Measurements from ENCODE around the gene PEX14. TPM values are rescaled to one million over a fixed set of nuclear protein-coding genes. Genes with fewer than 3 reads are reported as not detected.

The PEX14 gene
- polyA plus RNA-seq, 4 donors = 19.7 to 25.8 (median 21.6) TPM

DNA sequence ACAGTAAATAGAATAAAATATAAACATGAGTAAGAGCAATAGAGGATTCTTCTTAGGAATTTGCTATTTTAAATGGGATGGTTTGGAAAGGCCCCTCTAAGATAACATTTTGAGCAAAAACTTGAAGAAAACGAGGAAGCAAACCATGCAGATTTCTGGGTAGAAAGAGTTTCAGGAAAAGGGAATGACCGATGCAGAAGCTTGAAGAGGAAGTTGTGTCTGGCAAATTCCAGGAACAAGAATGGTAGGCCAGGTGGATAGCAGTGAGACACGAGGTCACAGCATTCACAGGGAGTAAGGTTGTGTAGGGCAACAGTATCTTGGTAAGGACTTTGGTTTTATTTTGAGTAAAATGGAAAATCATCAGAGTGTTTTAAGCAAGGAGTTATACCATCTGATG, 108.9 kb downstream of the PEX14 start:
- no peak for DNase-seq (ENCODE audit: low read depth in 4 of 4, low spot score in 3 of 4)

GRCh38 chr1:10585242-10585641, 110.5 kb downstream of the PEX14 start:
- DNase-seq (ENCODE audit: low read depth in 4 of 4, low spot score in 3 of 4) = no peak

GRCh38 chr1:10586125-10586524, 111.4 kb downstream of the PEX14 start:
- DNase-seq (ENCODE audit: low read depth in 4 of 4, low spot score in 3 of 4) = no peak

- no peak for DNase-seq (ENCODE audit: low read depth in 4 of 4, low spot score in 3 of 4)
These were observed 113.9 kb downstream of the PEX14 start for GRCh38 chr1:10588640-10589039.

DNA sequence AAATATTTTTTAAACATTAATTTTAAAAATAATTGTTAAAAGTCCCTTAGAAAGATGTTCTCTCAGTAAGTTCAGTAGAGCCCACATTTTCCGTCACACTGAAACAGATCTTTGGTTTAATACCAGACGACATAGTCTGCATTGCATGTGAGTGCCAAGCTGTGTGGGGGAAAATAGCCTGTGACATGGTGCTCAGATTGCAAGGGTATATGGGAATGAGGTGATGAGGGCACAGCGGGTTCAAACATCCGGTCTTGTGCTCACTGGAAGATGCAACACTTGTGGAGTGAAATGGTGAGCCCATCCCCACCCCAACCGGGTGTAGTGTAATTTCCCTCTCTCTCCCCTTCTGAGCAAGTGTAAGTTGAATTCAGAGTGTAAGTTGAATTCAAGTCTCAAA, 114.3 kb downstream of the PEX14 start:
- DNase-seq (ENCODE audit: low read depth in 4 of 4, low spot score in 3 of 4) = no peak

DNA sequence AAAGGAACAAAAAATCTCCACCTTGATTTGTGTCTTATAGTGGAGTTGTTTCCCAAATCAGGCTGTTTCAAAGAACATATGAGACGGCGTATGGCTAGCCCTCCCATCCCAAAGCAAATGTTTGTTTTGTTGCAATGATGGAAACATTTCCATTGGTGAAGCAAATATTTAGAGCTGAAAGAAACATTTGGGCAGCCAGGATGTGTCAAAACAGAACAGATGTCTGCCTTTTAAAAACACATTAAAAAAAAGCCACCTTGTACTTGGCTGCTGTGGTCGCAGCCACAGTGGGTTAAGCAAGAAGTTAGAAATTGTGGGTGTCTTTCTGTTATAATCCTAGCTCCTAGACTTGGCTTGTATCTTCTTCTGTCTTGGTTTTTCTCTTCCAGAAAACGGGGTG, 116.3 kb downstream of the PEX14 start:
- DNase-seq (ENCODE audit: low read depth in 4 of 4, low spot score in 3 of 4) = no peak

DNA sequence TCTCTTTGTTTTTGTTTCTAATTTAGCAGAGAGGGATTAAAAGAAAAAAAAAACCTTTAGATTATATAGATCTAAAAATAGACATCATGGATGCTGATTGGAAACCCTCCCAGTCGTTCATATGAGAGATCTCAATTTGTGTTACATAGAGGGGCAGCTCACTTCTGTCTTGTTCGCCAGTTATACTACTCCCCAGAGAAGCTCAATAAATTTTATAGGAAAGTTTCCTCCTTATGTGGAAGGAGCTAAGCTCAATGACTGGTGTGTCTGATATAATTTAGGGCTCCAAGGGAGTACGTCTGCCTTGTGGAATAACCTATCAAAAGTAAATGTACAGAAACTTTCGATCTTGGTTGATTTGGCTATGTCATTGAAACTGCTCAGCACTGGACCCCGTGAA, 117.6 kb downstream of the PEX14 start:
- no peak for DNase-seq (ENCODE audit: low read depth in 4 of 4, low spot score in 3 of 4)

GRCh38 chr1:10593750-10594149, 119.0 kb downstream of the PEX14 start:
- DNase-seq (ENCODE audit: low read depth in 4 of 4, low spot score in 3 of 4) = no peak

- DNase-seq (ENCODE audit: low read depth in 4 of 4, low spot score in 3 of 4) = no peak
These were observed 120.0 kb downstream of the PEX14 start for GRCh38 chr1:10594595-10595223.

DNA sequence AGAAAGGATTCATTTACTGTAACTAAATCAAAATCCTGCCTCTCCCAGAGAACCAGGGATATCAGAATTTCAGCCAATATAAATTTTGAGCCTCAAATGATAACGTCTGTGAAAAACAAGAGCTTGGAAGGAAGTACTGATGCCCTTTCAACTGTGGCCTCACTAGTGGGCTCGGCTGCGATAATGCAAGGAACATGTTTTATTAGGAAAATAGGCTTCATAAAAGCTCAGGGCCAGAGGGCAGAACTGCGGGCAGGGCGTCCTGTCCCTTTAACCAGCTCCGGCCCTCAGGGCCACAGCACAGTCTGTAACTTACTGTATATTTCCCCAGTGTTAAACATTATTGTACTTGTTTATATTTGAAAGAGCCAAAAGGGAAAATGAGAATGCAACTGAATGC, 122.0 kb downstream of the PEX14 start:
- DNase-seq (ENCODE audit: low read depth in 4 of 4, low spot score in 3 of 4) = no peak

DNA sequence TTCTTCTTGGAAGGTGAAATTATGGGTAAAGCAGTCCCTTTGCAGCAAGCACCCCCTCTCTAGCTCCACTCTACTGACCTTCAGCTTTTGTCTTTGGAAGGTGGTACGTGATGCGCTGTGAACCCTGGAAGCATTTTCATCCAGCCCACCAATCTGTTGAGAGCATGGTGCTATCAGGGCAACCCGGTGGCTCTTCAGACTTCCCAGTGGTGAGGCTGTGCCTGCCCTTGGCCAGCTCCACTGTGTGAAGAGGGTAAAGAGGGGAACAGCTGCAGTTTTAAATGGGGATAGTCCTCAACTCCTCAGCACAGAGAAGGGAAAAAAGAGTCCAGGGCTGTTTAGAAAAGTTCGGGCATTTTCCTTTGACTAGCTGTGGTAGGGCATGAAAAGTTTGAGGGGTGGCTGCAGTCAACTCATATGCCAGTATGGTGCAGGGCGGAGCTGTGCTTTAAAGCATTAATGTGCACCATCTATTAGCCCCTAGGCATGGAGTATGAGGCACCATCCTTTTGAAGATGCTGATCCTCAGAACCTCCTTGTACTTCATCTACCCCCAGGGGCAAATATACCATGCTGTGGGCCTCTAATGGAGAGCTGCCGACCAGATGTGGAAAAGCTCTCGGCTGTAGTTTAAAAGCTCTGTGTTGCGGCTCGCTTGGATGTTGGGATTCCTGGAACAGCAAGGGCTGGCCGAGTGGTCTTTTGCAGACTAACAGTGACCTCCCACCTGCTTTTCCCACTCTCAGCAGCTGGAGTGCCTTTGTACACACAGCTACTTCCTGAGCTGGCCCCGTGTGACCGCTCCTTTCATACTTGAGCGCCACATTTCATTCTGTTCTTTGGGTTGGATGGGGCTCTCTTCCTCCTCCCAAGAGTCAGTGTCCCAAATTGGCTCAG, 123.0 kb downstream of the PEX14 start:
- no peak for DNase-seq (ENCODE audit: low read depth in 4 of 4, low spot score in 3 of 4)

- no peak for DNase-seq (ENCODE audit: low read depth in 4 of 4, low spot score in 3 of 4)
These were observed 123.6 kb downstream of the PEX14 start for GRCh38 chr1:10598389-10598702.

DNA sequence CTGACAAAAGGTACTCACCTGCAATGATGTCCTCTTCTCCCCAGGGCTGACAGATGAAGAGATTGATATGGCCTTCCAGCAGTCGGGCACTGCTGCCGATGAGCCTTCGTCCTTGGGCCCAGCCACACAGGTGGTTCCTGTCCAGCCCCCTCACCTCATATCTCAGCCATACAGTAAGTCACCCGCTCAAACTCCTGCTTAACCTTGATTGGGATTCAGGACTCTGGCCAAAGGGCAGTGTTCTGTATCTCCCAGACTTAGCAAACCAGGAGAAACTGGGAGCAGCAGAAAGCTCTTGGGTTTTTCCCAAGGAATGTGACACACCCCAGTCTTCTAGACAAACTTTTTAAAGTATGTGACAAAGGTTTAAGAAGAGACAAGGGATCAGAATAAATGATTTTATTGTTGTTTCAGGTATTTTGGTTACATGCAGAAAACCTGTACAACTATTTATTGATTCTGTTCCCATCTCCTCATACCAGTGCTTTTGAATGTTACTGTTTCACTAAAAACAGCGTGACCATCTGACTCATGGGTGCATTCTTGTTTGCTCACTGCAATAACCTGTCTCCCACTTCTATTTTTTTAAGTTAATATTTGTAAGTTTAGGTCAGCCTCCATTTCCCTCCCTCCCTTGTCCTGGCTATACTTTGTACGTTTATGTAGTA, 124.6 kb downstream of the PEX14 start:
- no peak for DNase-seq (ENCODE audit: low read depth in 4 of 4, low spot score in 3 of 4)

DNA sequence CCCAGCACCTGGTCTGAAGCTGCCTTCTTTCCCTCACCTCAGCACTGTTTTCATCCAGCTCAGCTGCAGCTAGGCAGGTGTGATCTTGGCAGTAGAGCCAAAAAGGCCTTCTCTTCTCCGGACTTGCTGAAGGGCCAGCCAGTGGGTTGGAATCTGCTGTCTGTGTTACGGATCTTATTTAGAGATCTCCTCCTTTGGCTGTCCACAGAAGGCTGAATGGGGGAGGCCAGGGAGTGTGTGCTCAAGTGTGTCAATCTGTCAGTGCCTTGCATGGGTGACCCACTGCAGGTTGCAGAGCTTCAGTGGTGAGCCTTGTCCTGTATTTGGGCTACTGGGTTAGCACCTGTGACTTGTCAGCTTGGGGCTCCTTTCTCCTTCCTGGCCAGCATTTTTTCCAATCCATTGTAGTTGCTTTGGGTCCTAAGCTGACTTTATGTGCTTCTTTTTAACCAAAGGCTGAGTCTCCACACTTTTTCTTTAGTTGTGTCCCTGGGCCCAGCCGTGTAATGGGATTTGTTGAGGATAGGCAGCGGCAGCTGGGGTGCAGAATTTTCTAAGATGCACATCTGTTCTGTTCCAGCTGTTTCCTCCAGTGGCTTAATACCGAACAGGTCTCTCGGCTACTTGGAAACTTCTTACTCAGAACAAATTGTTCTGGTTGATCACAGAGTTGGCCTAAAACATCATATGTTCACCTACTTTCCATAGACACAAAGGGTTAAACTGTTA, 126.8 kb downstream of the PEX14 start:
- no peak for DNase-seq (ENCODE audit: low read depth in 4 of 4, low spot score in 3 of 4)

DNA sequence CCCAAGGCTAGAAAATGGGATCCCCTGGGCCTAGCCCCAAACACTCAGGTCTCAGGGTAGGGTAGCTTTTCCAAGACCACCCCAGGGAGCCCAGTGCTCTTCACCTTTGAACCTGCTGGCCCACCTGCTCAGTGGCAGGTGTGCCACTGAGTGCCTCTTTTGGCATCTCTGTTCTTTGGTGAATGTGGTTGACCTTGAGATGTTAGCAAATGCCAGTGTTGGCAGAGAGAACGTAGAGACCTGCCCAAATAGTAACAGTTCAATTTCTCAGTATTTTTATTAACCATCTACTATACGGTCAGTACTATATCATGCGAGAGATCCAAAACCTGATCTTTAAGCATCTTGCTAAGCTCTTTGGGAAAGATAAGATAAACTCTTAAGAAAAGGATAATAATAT, 128.2 kb downstream of the PEX14 start:
- DNase-seq (ENCODE audit: low read depth in 4 of 4, low spot score in 3 of 4) = no peak

- DNase-seq (ENCODE audit: low read depth in 4 of 4, low spot score in 3 of 4) = no peak
These were observed 130.2 kb downstream of the PEX14 start for GRCh38 chr1:10604966-10605365.

GRCh38 chr1:10606064-10606463, 131.3 kb downstream of the PEX14 start:
- DNase-seq (ENCODE audit: low read depth in 4 of 4, low spot score in 3 of 4) = no peak

- no peak for DNase-seq (ENCODE audit: low read depth in 4 of 4, low spot score in 3 of 4)
These were observed 132.5 kb downstream of the PEX14 start for GRCh38 chr1:10607228-10607627.

- DNase-seq (ENCODE audit: low read depth in 4 of 4, low spot score in 3 of 4) = no peak
These were observed 133.9 kb downstream of the PEX14 start for GRCh38 chr1:10608690-10609089.

- DNase-seq (ENCODE audit: low read depth in 4 of 4, low spot score in 3 of 4) = no peak
These were observed 136.3 kb downstream of the PEX14 start for GRCh38 chr1:10610901-10611600.

Data from right renal pelvis (tissue), 4 donors.